AML-193 (cell line): ENCODE measurements around the gene LGALS16.
"Not testable (repeated sequence)": the region's sequence is repeated elsewhere in the genome, so short reads cannot be mapped to it uniquely, and the experiment has no call there.

Experiments
- DNase-seq, 2 experiments: peaks; one replicate each; lab custom pipeline; 2025; lab: John Stamatoyannopoulos, UW

Gene LGALS16, protein sequence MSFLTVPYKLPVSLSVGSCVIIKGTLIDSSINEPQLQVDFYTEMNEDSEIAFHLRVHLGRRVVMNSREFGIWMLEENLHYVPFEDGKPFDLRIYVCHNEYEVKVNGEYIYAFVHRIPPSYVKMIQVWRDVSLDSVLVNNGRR

DNA sequence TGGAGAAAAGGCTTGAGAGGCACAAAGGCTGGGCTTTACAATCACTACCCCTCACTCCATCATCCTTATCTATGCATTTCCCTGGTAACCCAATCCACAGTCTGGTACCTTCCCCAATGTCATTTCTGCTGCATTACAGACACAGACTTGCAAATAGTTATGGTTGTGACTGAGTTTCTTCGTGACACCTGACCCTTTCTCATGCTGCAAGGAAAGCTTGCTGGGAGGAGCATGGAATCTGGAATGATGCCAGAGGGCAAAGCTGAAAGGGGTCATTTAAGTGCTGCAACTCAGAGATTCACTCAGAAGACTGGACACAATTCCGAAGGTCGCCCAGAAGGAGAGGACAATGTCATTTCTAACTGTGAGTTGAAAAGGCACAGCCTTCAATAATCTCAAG, at the start of gene LGALS16:
TSS of gene LGALS16 (plus strand) at position 301 of the 400 bp plus-strand sequence. CDS start at position 350, 49 bp downstream.
- no peak for DNase-seq

DNA sequence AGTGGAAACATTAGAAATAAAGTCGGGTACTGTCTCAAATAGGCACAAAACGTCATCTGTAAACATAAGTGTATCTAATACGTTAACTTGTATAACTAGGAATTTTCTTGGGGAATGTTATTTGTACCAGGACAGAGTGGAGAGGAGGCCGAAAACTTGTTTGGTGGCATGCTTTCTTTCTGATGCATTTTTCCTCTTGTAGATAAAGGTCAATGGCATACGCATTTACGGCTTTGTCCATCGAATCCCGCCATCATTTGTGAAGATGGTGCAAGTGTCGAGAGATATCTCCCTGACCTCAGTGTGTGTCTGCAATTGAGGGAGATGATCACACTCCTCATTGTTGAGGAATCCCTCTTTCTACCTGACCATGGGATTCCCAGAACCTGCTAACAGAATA, 48.7 kb upstream of the LGALS16 start:
- no peak for DNase-seq

DNA sequence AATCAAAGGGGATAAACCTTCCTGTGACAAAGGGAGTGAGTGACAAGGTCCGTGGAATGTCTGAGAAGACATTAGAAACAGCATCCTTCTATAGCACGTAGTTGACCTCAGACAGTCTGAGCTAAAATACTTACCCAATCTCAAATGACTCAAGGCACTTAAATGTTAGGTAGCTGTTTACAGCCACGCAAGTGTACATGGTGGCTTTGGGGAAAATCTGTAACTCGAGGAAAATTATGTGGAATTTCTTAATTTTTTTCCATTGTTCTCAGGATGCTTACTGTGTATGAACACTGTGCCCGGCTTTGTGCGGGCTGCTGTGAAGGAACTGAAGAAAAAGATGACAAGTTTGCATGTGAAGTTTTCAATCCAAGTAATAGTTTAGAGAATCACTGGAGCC, 48.2 kb upstream of the LGALS16 start:
- DNase-seq: no peak

DNA sequence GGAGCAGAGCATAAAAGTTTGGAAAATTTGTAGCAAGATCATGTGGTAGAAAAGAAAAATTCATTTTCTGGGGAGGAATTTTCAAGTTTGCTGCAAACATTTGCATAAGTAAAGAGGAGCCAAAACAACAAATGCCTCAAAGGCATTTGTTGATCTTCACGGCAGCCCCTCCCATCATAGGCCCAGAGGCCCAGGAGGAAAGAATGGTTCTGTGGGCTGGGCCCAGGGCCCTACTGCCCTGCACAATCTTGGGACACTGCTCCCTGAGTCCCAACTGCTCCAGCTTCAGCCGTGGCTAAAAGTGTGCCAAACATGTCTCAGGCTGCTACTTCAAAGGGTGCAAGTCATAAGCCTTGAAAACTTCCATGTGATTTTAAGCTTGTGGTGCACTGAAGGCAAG, 42.1 kb upstream of the LGALS16 start:
- DNase-seq: no peak

DNA sequence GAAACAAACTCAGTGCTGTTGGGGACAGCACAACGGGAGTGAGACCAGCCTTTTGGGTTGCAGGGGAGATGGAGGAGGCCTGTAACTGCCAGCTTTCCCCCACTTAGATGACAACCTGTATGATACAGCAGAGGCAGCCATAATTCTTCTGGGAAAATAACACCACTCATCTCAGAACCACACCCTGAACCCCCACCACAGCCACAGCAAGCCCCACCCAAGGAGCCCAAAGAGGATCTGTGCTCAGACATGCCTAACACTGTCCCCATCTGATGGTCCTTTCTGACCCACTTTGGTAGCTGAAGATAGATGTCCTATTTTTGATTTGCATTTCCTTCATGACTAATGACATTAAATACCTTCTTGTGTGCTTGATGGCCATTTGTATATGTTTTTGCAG, 38.0 kb upstream of the LGALS16 start:
- DNase-seq: no peak

DNA sequence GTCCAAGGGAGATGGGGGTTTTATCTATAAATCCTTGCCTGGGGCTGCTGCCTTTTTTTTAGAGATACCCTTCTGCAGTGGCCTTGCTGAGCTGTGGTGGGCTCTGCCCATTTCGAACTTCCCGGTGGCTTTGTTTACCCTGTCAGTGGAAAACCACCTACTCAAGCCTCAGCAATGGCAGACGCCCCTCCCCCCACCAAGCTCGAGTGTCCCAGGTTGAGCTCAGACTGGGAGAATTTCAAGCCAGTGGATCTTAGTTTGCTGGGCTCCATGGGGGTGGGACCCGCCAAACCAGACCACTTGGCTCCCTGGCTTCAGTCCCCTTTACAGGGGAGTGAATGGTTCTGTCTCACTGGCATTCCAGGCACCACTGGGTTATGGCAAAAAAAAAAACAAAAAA, 31.8 kb upstream of the LGALS16 start:
- no peak for DNase-seq

DNA sequence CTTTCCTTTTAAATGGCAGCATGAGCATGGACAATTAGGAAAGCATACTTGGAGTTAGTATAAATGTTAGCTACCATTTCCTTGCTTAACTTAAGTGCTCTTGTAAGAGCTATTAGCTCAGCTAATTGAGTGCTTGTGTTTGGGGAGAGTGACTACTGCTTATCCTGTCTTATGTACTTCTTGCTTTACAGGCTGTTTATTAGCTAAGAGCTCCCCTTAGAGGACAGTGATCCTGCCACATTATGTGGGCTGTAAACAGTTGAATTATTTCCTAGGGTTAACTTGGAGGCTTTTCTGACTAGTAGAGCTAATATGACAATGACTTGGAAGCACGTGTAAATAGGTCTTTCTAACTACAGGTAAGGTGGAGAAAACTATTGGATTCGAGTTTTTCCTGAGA, 28.1 kb upstream of the LGALS16 start:
- DNase-seq: not testable (repeated sequence)

DNA sequence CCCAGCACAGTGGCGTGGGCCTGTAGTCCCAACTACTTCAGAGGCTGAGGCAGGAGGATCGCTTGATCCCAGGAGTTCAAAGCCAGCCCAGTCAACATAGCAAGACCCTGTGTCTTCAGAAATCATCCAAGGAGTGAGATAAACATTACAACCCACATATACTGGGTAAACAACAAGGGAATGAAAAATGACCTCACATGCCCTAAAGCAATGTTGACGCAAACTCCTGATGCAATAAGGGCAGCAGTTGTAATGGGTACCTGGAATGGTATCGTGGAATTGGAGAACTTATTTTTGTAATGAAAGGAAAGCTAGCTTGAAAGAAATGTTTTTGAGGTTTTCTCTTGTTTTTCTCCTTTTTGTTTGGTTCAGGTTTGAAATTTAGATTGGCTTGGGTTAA, 24.5 kb upstream of the LGALS16 start:
- DNase-seq: no peak

DNA sequence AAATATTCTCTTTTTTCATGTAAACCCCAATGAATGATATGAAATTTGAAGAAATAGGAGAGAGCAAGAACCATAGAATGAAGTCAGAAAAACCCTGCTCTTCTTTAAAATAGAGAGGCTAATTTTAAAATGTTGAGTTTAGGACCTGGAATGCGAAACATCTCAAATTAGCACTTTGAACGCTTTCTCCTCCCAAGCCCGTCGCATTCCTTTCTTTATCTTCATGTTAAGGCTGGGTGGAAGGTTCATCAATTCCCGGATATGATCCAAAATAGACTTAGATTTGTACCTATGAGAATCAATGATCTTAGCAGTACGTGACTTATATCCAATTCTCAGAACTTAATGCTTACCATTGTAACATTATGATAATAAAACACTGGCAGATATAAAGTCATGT, 24.1 kb upstream of the LGALS16 start:
- no peak for DNase-seq

DNA sequence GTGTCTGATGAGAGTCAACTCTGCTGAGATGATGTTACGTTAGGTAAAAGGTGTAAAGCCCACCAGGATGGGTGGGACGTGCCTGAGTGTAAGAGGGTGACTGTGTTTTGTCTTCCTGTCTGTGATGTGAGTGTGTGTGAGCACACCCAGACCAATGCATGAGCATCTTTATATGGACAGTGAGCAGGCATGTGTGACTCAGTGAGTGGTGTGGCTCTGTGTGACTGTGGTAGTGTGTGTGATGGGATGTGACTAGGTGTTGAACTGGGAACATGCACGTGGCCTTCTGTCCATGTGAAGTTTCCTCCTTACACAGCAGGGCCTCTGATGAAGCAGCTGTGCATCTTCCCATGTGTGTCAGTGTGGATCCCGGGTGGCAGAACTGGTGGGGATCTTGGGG, 17.8 kb upstream of the LGALS16 start:
- DNase-seq: no peak

DNA sequence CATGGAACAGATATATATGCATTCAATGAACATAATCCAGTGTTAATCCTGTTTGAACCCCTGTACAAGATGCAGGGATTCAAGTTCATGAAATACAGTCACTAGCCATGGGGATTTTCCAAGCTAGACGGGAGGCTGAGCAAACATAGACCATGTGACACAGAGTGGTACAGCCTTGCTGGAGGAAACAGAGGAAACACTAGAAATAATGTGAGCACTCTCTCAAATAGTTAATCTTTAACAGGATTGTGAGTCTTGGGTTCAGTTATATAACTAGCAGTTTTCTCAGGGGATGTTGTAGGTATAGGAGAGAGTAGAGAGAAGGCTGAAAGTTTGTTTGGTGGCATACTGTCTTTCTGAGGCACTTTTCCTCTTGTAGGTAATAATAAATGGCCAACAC, 13.9 kb upstream of the LGALS16 start:
- no peak for DNase-seq

DNA sequence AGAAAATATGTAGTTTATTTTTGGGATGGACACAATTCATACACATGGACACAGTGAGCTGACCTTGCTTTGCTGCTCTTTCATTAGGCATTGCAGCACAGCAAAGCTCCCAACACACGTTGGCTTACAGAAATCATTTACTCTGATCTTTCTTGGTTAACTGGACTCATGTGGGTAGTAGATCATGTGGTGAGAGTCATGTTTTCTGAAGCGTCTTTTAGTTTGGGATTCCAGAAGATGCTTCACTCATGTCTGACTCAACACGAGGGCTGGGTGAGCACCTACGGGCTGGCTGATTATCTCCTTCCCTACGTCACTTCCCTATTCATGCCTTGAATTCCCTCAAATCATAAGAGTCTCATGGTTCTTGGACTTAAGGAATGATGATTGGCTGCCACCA, 12.1 kb upstream of the LGALS16 start:
- DNase-seq: no peak

DNA sequence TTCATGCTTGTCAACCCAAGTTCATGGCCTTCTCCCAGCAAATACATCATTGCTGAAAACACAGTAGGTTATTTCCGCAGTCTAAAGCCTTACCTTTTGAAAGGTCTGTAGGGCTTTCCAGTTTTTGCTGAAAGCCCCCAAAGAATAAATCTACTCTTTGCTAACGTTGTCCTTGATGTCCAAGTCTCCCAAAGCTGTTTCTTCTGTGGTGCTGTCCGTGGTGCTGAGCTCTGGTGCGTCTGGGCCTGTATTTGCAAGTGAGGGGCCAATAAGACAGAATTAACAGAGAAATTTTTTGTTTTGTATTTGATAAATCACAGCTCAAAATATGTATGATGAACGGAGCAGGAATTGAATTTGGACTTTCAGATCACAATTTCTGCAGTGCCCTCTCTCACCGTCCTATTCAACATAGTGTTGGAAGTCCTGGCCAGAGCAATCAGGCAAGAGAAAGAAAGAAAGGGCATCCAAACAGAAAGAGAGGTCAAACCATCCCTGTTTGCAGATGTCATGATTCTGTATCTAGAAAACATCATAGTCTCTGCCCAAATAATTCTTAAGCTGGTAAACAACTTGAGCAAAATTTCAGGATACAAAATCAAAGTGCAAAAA, 9.8 kb upstream of the LGALS16 start:
- peak in 1 of 2 experiments; percentile 2 for DNase-seq

DNA sequence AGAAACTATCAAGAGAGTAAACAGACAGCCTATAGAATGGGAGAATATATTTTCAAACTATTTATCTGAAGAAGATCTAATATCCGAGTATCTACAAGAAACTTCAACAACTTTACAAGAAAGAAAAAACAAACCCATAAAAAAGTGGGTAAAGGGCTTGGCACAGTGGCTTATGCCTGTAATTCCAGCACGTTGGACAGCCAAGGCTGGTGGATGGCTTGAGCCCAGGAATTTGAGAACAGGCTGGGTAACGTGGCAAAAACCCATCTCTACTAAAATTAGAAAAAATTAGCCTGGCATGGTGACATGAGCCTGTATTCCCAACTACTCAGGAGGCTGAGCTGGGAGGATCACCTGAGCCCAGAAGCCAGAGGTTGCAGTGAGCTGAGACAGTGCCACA, 7.8 kb upstream of the LGALS16 start:
- no peak for DNase-seq

DNA sequence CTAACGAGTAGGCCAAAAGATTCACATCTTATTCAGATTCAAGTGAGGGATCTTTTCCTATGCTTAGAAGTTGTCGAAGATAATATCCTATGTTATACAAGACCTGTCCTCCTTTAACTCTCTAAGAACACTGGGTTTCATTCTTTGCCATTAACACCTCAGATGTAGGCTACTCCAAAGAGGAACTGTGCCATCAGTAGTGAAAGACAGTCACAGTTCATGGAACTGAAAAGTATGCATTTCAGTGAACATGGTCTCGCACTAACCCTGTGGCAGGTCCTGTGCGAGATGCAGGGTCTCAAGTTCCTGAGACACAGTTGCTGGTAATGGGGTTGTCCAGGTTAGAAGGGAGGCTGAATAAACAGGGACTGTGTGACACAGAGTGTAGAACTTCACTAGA, 4.1 kb downstream of the LGALS16 start:
- no peak for DNase-seq

DNA sequence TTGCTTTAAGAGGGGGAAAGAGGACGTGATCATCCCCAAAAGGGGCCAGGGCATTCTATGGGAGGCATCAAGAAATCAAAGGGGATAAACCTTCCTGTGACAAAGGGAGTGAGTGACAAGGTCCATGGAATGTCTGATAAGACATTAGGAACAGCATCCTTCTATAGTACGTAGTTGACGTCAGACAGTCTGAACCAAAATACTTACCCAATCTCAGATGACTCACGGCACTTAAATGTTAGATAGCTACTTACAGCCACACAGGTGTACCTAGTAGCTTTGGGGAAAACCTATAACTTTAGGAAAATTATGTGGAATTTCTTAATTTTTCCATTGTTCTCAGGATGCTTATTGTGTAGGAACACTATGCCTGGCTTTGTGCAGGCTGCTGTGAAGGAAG, 4.9 kb downstream of the LGALS16 start:
- no peak for DNase-seq

DNA sequence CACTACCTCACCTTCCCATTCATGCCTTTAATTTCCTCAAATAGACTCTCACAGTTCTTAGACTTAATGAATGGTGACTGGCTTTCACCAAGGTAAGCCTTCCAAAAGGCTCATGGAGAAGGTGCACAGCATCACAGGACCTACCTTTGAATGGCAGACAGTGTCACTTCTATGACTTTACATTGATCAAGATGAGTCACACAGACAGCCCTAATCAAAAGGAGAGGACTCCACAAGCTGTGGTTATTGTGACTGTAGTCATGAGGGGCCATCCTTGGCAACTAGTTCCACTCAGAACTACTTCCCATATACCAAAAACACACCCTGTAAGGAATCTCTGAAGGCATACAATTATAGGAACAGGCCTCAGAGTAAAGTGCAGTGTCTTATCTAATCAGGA, 5.9 kb downstream of the LGALS16 start:
- DNase-seq: no peak

DNA sequence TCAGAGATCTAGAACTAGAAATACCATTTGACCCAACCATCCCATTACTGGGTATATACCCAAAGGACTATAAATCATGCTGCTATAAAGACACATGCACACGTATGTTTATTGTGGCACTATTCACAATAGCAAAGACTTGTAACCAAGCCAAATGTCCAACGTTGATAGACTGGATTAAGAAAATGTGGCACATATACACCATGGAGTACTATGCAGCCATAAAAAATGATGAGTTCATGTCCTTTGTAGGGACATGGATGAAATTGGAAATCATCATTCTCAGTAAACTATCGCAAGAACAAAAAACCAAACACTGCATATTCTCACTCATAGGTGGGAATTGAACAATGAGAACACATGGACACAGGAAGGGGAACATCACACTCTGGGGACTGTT, 14.1 kb downstream of the LGALS16 start:
- DNase-seq: not testable (repeated sequence)

DNA sequence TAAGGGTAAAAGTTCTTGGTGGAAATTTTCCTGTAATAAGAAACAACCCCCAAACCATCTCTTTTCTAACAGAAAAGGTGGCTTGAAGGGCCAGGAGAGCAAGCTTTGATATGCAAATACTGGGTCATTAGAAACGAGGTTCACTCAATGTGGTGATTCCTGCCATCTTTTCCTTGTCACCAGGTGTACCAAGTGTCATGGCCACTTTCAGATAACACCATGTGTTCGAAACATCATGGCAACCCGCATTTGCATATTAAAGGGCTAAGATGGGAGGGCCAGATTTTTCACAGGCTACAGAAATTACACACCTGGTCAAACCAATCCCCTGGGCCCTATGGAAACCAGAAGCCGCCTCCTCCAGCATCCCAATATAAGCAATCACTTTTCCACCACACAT, 15.3 kb downstream of the LGALS16 start:
- no peak for DNase-seq

DNA sequence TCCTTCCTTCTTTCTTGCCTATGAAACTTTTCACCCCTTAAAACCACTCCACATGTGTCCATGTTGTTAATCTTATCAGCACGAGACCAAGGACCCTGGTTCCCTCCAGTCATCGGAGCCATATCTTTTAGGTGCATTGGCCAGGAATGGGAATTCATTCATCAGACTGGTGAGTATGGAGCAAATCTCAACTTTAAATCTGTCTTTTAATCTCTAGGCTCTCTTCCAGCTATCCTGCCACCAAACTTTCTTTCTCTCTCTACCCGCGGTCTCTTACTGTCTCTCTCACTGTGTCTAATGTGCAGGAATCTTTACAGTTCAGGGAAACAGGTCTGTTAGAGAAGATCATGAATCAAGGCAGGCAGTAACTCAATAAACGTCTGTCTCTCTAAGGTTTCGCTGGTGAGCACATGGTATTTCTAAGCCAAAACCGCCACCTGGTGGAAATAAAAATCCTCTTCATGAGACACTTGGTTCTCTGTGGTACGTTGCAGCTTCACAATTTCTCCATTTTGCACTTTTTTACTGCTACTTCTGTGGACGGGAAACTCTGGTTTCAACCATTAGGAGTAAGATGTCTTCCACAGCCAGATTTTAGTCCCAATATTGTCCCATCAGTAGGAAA, 16.1 kb downstream of the LGALS16 start:
- DNase-seq: peak; percentile 43 to 53

DNA sequence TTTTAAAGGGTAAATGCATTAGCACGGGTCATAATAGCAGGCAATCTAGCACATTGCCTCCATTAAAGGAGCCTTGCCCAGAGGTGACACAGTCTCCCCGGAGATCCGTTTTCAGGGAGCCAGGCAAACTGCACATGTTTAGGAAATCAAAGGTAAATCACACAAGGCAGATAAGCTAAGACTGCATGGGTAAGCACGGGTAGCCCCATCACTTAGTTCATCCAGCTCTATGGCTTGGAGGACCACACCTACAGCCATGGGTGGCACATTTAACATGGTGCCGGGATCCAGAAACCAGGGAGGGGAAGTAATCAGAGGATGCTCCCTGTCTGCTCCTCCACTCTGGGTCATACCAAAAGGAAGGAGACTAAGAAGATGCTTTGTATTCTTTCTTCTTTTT, 16.8 kb downstream of the LGALS16 start:
- no peak for DNase-seq

DNA sequence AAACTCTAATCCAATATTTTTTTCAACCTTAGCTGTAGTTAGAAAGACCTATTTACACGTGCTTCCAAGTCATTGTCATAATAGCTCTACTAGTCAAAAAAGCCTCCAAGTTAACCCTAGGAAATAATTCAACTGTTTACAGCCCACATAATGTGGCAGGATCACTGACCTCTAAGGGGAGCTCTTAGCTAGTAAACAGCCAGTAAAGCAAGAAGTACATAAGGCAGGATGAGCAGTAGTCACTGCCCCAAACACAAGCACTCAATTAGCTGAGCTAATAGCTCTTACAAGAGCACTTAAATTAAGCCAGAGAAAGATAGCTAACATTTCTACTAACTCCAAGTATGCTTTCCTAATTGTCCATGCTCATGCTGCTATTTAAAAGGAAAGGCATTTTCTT, 18.1 kb downstream of the LGALS16 start:
- DNase-seq: not testable (repeated sequence)

DNA sequence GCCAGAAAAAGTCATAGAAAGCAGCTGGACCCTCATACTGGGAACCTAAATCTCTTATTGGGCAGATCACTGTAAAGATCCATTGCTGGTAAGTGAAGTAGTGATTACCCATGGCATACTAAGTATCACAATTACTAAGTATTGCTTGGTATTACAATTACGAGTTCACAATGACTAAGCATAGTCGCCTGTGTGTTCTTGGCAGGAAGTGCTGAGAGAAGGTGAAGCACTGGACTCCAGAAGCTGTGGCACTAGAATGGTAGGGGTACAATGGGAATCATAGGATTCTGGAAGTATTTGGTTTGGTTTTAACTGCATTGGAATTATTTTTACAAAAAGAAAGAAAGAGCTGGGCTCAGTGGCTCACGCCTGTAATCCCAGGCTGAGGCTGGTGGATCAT, 20.3 kb downstream of the LGALS16 start:
- DNase-seq: no peak
